GM23338 (cell line): ENCODE results near the gene NDC80. TPM values are rescaled to one million over a fixed set of nuclear protein-coding genes. Genes with fewer than 3 reads are reported as not detected.

Experiments used
- ATAC-seq: fragments of 200-7000 bp; cut with Tn5 transposase; 3 replicates; pipeline ENCODE4 v1.9.1; 2020
- DNase-seq: peaks from one replicate; pipeline ENCODE4 v3.0.0-alpha.2; 2015; ENCODE audit warnings: low spot score
- H2AFZ ChIP-seq: fragments of 200-600 bp; sonication (generic); 2 replicates; pipeline ENCODE4 v1.8.0; 2016; ENCODE audit warnings: antibody characterized with exemption, mild to moderate bottlenecking, moderate library complexity
- H3F3A ChIP-seq: fragments of 200-600 bp; sonication (generic); replicated peaks from 2 replicates; pipeline ENCODE4 v1.8.0; 2017; ENCODE audit warnings: antibody characterized with exemption, mixed run types, low read depth
- H3K27ac ChIP-seq: fragments of 200-600 bp; sonication (generic); 2 replicates; pipeline ENCODE4 v1.6.1; 2016; ENCODE audit warnings: low read depth
- H3K27me3 ChIP-seq: fragments of 200-600 bp; sonication (generic); 2 replicates; pipeline ENCODE4 v1.8.0; 2016; ENCODE audit warnings: mild to moderate bottlenecking, mixed run types, moderate library complexity; ENCODE audit not compliant: insufficient read depth
- H3K36me3 ChIP-seq: fragments of 200-600 bp; sonication (generic); 2 replicates; pipeline ENCODE4 v1.8.0; 2016; ENCODE audit warnings: mild to moderate bottlenecking; ENCODE audit not compliant: insufficient read depth
- H3K4me1 ChIP-seq: fragments of 200-600 bp; sonication (generic); 2 replicates; pipeline ENCODE4 v1.8.0; 2016; ENCODE audit warnings: mild to moderate bottlenecking, moderate library complexity; ENCODE audit not compliant: insufficient read depth
- H3K4me2 ChIP-seq: fragments of 200-600 bp; sonication (generic); 2 replicates; pipeline ENCODE4 v1.7.1; 2017; ENCODE audit warnings: mixed run types
- H3K4me3 ChIP-seq: fragments of 200-600 bp; sonication (generic); 2 replicates; pipeline ENCODE4 v1.6.1; 2016; ENCODE audit warnings: mixed run types
- H3K79me2 ChIP-seq: fragments of 200-600 bp; sonication (generic); replicated peaks from 2 replicates; pipeline ENCODE4 v1.8.0; 2017; ENCODE audit warnings: mild to moderate bottlenecking; ENCODE audit not compliant: insufficient read depth
- H3K9me2 ChIP-seq: fragments of 200-600 bp; sonication (generic); 2 replicates; pipeline ENCODE4 v1.8.0; 2017; ENCODE audit not compliant: insufficient read depth
- H4K20me1 ChIP-seq: fragments of 200-600 bp; sonication (generic); replicated peaks from 2 replicates; pipeline ENCODE4 v1.8.0; 2017; ENCODE audit warnings: mild to moderate bottlenecking; ENCODE audit not compliant: insufficient read depth
- H3K27ac Mint-ChIP-seq: 2 replicates; pipeline ENCODE4 v1.8.0; 2020; ENCODE audit warnings: inconsistent platforms, mild to moderate bottlenecking, moderate library complexity, mixed read lengths
- H3K27me3 Mint-ChIP-seq: 3 replicates; pipeline ENCODE4 v1.8.0; 2022; ENCODE audit warnings: low read depth, mild to moderate bottlenecking, moderate library complexity, mixed read lengths, inconsistent platforms; ENCODE audit not compliant: insufficient read depth, poor library complexity
- H3K36me3 Mint-ChIP-seq: 3 replicates; pipeline ENCODE4 v1.8.0; 2021; ENCODE audit warnings: low read depth, mild to moderate bottlenecking, inconsistent platforms, moderate library complexity, mixed read lengths
- H3K4me1 Mint-ChIP-seq: 3 replicates; pipeline ENCODE4 v1.8.0; 2020; ENCODE audit warnings: mild to moderate bottlenecking, inconsistent platforms, mixed read lengths
- H3K4me3 Mint-ChIP-seq: 3 replicates; pipeline ENCODE4 v1.8.0; 2021; ENCODE audit warnings: moderate library complexity, mild to moderate bottlenecking, inconsistent platforms, mixed read lengths
- H3K9me3 Mint-ChIP-seq: 3 replicates; pipeline ENCODE4 v1.8.0; 2020; ENCODE audit warnings: moderate library complexity, mild to moderate bottlenecking, inconsistent platforms, mixed read lengths
- EZH2 ChIP-seq: fragments of 200-600 bp; sonication (generic); IDR thresholded peaks from one replicate; pipeline ENCODE4 v1.8.0; 2017; ENCODE audit warnings: antibody characterized with exemption, mild to moderate bottlenecking, low read depth; ENCODE audit not compliant: unreplicated experiment
- POLR2AphosphoS5 ChIP-seq: IDR thresholded peaks from 2 replicates; pipeline ENCODE4 v1.6.1; 2016; ENCODE audit warnings: antibody characterized with exemption, low read depth
- REST ChIP-seq: IDR thresholded peaks from one replicate; pipeline ENCODE4 v1.6.1; 2018; ENCODE audit warnings: antibody characterized with exemption; ENCODE audit not compliant: unreplicated experiment
- STAT1 ChIP-seq: IDR thresholded peaks from one replicate; pipeline ENCODE4 v1.6.1; 2016; ENCODE audit warnings: antibody characterized with exemption; ENCODE audit not compliant: unreplicated experiment
- ZNF114 ChIP-seq: fragments of 250-450 bp; sonication (Bioruptor Pico); IDR thresholded peaks from 2 replicates; pipeline ENCODE4 v1.5.0; 2020; ENCODE audit warnings: mild to moderate bottlenecking, moderate library complexity
- ZNF331 ChIP-seq: fragments of 250-450 bp; sonication (Bioruptor Pico); IDR thresholded peaks from 2 replicates; pipeline ENCODE4 v1.5.0; 2020; ENCODE audit warnings: low read depth, mild to moderate bottlenecking, moderate library complexity
- ZNF462 ChIP-seq: fragments of 250-450 bp; sonication (Bioruptor Pico); IDR thresholded peaks from 2 replicates; pipeline ENCODE4 v1.5.0; 2020; ENCODE audit warnings: mild to moderate bottlenecking, moderate library complexity
- polyA plus RNA-seq: library from polyadenylated mRNA; unstranded; fragments of >200 nt; fragmentation: Nextera tagmentation; extraction: Ambion mirVana; gene quantifications from 2 replicates; pipeline ENCODE4 v1.2.1, GENCODE V29; 2016
- total RNA-seq: library from RNA; depleted of rRNA; stranded (reverse); fragments of >200 nt; shearing (Covaris generic); gene quantifications from 2 replicates; pipeline ENCODE4 v1.2.3, GENCODE V29; 2014

The NDC80 gene
- total and polyA plus RNA-seq, 2 experiments from 2014 or later, result 36.6 to 58.4 TPM

GRCh38 chr18:2559249-2559648, 12.1 kb upstream of the NDC80 start:
- no peak overlapping the region for H3K27ac ChIP-seq
- no peaks in the 10 kb centered on the region for H3K9me2 ChIP-seq
- H3F3A ChIP-seq, result no peaks in the 10 kb centered on the region
- Mint-ChIP-seq H3K4me3 (no peak overlapping the region), H3K27ac (no peak overlapping the region), H3K27me3 (no peaks in the 10 kb centered on the region), H3K36me3 (peaks cover 7% of the 10 kb centered on the region; the same call in 2 of the 3 replicates), H3K4me1 (peaks cover 10% of the 10 kb centered on the region), H3K9me3 (no peaks in the 10 kb centered on the region)
- DNase-seq (no peak), ATAC-seq (no peak)
- no peaks in the 10 kb centered on the region for H3K27me3 ChIP-seq
- TF ChIP-seq STAT1 (no peak), POLR2AphosphoS5 (no peak), REST (no peak), EZH2 (no peak), ZNF114 (no peak), ZNF331 (CRISPR knock-in tag) (no peak), ZNF462 (CRISPR knock-in tag) (no peak)
- H3K36me3 ChIP-seq, result peaks cover 4% of the 10 kb centered on the region; the same call in 1 of the 2 replicates
- H2AFZ ChIP-seq, result no peak overlapping the region
- H3K4me2 ChIP-seq, result no peak overlapping the region
- H3K79me2 ChIP-seq, result no peaks in the 10 kb centered on the region
- no peaks in the 10 kb centered on the region; the same call in 1 of the 2 replicates for H4K20me1 ChIP-seq
- H3K4me3 ChIP-seq, result no peak overlapping the region
- no peaks in the 10 kb centered on the region for H3K4me1 ChIP-seq
